Hematopoietic multipotent progenitor cell treated with erythropoietin and hydrocortisone succinate and interleukin-3 and kit ligand, for 15 days (in vitro differentiated cells): ENCODE measurements around the gene PKP4.

Source experiments
- DNase-seq: peaks from one replicate; pipeline ENCODE4 v3.0.0-alpha.2; 2015; ENCODE audit warnings: low spot score

Gene PKP4

DNA sequence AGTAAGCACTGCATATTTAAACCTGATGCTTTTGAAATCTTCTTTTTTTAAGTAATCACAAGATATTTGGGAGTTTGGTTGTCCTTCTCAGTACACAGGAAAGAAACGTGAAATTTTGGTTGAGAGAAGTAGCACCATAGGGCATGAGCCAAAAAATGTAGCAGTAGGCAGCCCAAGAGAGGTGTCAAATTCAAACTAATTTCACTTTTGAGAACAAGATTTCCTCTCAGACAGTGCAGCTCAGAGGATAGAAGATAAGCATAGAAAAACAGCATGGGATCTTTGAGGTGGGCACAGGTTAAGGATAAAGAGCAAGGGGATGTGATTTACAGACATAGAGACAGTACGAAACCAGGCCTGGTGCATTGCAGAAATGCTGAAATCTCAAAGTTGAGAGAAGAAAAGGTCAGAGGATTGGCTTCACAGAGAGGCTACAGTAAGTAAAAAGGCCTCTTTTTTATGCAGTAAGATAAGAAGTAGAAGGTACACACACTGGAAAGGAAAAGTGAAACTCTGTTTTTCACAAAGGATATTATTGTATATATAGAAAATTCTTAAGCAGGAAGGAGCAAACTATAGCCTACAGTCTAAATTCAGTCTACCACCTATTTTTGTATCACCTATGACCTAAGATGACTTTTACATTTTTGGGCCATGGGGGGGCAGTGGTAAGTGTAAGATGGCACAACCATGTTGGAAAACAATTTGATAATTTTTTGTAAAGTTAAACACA is 89.8 kb downstream of the PKP4 start:
- DNase-seq: no peak

GRCh38 chr2:158553257-158553656 is 96.5 kb downstream of the PKP4 start:
- DNase-seq: no peak

GRCh38 chr2:158554996-158555395 is 98.2 kb downstream of the PKP4 start:
- DNase-seq: no peak

GRCh38 chr2:158556124-158556523 is 99.4 kb downstream of the PKP4 start:
- no peak for DNase-seq

DNA sequence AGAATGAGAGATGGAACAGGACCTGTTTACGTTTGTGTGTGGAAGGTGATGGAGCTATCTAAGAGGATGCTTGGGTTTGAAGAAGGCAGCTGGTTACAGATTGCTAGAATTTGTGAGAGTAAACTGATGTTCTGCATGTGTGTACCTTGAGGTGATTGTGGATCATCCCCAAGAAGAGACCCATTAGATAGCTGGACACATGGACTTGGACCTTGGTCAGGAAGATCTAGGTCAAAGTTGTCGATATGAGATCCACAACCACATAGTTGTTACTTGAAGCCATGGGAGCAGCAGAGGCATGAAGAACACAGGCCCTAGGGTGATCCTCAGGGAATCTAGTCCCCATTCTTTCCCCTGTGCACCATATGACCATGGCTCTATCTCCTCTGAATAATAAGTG is 101.0 kb downstream of the PKP4 start:
- DNase-seq: no peak

DNA sequence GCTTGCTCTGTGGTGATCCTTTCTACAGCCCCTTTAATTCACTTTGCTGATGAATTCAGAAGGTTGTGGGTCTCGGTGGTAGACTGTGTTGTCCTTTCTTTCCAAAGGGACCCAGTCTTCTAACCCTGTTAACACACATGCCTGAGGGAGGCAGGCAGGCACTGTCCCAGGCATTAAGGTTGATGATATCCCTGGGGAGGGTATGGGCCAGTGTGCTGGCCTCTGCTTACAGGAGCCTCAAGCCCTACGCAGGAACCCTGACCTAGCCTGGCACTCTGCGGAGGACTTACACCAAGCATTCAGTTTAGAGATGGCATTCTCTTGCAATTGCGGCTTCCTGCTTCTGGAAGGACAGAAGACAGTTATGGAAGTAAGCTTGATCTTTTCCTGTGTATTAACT is 102.5 kb downstream of the PKP4 start:
- no peak for DNase-seq

DNA sequence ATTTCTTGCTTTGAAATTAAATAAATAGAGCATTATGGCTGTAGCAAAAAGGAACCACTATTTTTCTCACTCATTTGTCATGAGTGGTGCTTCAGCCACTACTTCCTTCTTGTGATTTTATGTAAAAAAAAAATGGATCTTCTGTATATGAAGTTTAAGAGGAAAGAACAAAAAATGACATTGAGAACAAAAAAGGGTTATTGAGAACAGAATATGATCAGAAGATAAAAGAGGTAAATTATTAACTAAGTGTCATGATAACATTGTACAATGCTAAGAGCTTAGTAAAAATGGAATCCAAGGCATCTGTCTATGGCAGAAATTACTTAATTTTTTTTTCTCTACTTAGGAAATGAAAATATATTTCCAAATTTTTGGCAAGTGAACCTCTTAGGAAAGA is 103.5 kb downstream of the PKP4 start:
- DNase-seq: no peak

- DNase-seq: no peak
Observed at GRCh38 chr2:158561054-158561453, 104.3 kb downstream of the PKP4 start.

DNA sequence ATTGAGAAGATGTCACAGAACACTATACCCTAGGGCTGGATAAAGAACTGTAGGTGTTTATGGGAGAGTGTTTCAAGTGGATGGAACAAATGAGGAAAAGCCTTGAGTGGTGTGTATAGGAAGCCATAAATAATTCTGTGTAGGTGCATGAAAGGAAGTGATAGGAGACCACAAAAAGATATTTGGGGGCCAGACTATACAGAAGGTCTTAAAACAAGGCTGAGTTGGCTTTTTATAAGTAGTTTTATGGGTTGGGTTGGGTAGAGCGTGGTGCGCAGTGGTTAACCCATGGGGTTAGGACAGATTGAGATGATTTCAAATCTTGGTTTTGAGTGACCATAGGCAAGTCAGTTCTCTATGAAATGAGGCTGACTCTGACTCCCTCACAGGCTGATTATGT is 110.5 kb downstream of the PKP4 start:
- DNase-seq: no peak

DNA sequence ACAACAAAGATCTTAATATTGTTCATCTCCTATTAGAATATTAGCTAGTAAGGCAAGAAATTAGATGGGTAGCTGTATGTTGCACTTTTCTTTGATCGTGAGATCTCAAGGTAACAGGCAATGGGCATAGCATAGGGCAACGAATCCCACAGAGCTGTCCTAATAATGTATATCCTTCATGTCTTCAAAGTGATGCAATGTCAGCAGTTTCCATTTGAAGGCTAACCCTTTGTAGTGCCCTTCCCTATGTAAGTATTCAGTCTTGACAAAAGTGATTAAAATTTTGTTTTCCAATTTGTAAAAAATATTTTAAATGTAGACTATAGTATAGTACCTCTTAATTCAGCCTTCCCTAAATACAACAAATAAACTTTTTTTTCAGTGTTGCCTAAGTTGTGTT is 112.5 kb downstream of the PKP4 start:
- DNase-seq: no peak

- DNase-seq: no peak
Observed at GRCh38 chr2:158570869-158571268, 114.1 kb downstream of the PKP4 start.

GRCh38 chr2:158573739-158574138 is 117.0 kb downstream of the PKP4 start:
- no peak for DNase-seq

- no peak for DNase-seq
Observed at GRCh38 chr2:158575051-158575635, 118.4 kb downstream of the PKP4 start.

DNA sequence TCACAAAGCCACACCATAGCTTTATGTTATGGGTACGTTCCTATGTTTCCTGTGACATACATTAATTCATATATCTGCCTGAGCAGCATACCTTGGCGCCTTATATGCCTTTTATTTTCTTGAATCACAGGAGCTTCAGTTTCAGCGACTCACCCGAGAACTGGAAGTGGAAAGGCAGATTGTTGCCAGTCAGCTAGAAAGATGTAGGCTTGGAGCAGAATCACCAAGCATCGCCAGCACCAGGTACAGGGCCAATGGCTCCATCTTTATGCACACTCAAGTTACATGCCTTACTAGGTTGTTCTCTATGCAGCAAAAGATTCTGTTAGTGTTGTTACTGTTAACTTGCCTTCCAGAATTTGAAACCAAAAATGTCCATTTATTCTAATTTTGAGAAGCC is 120.4 kb downstream of the PKP4 start:
- no peak for DNase-seq

DNA sequence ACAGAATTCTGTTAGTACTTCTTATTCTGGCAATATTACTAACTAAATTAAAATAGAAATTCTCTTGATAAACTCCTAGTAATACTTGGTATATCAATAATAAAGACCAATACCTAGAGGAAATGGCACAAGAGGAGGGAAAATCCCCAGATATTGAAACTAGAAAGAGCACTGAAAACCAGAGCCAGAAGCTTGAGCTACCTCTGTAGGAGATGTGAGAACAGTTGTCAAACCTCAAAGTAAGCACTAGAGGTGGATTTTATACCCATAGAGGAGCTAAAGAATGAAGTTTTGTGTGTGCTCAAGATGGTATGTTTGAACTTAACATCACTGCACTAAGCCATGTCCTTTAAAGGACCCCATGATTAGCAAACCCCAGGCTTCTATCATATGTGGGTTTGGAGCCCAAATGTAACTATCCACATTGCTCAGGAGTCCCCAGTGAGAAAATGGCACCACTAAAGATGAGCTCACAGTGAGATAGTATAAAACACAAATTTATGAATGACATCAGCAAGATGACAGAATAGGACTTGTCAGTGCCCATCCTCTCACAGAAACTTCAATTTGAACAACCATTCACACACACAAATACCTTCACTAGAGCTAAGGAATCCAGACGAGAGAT is 122.1 kb downstream of the PKP4 start:
- DNase-seq: no peak

DNA sequence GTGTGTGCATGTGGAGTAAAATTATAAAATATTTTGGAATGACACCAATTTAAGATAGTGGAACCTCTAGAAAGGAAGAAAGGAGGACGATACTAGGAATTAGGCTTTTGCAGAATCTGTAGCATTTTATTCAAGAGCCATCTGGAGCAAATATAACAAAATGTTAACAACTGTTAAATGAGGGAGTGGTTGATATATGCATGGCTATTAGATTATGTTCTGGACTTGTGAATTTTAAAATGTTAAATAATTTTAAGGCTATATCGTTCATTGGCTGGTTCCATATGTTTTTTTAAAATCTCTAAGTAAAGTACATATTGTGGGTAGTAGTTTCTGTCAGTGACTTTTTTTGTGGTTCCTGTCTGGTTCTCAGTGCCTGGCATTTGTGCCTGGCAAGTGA is 123.2 kb downstream of the PKP4 start:
- no peak for DNase-seq

- no peak for DNase-seq
Observed at GRCh38 chr2:158580760-158581159, 124.0 kb downstream of the PKP4 start.

- no peak for DNase-seq
Observed at GRCh38 chr2:158582670-158583069, 125.9 kb downstream of the PKP4 start.

- no peak for DNase-seq
Observed at GRCh38 chr2:158583923-158584322, 127.2 kb downstream of the PKP4 start.

DNA sequence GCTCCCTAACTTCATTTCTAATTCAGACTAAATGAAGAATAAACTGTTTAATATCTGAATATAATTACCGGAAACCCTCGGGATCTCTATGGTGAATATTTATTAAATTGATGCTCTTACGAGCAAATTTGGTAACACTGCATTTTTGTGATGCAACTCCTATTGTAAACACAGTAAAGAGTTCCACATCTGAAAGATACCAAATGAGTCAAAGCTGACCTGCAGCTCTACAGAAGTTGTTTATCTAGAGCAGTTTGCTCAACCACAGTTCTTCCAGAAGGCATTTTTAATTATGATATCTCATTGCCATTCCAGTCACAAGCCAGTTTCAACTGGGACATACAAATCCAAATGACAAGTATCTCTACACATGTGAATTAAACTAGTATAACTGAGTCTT is 129.7 kb downstream of the PKP4 start:
- no peak for DNase-seq

DNA sequence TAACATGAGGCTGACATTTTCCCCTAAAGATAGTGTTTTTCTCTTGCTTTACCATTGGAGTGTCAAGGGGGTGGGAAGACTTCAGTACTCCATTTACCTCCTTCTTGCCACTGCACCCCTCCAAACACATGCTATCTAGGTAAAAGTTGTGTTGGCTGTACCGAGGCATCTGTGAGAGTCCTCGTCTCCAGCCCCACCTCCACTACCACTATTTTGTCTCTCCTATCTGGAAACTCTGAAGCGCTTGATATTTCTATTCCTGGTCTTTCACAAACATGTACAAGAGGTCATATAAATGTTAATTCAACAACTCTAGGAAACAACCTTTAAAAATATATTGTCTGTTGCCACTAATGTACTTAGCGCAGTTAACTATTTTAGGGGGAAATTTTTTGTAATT is 132.6 kb downstream of the PKP4 start:
- no peak for DNase-seq

- DNase-seq: no peak
Observed at GRCh38 chr2:158598862-158599517, 142.2 kb downstream of the PKP4 start.

GRCh38 chr2:158599609-158600008 is 142.9 kb downstream of the PKP4 start:
- no peak for DNase-seq
